Type B pancreatic cell (in vitro differentiated cells): ENCODE results near the gene MED29. TPM values are rescaled to one million over a fixed set of nuclear protein-coding genes. Genes with fewer than 3 reads are reported as not detected.

ENCODE experiments used
- DNase-seq: peaks from one replicate; pipeline ENCODE4 v3.0.0; 2021; ENCODE audit warnings: mixed read lengths; ENCODE audit not compliant: unreplicated experiment; ENCODE audit errors: extremely low spot score
- H3K27ac Mint-ChIP-seq: 2 replicates; pipeline ENCODE4 v1.8.0; 2021; ENCODE audit warnings: mild to moderate bottlenecking, mixed read lengths
- H3K27me3 Mint-ChIP-seq: 2 replicates; pipeline ENCODE4 v1.8.0; 2021; ENCODE audit warnings: mixed read lengths
- H3K36me3 Mint-ChIP-seq: 2 replicates; pipeline ENCODE4 v1.8.0; 2021; ENCODE audit warnings: mixed read lengths
- H3K4me1 Mint-ChIP-seq: one replicate; pipeline ENCODE4 v1.8.0; 2021; ENCODE audit warnings: mixed read lengths; ENCODE audit not compliant: unreplicated experiment
- H3K4me3 Mint-ChIP-seq: 2 replicates; pipeline ENCODE4 v1.8.0; 2021; ENCODE audit warnings: mild to moderate bottlenecking, mixed read lengths
- H3K9me3 Mint-ChIP-seq: 2 replicates; pipeline ENCODE4 v1.8.0; 2021; ENCODE audit warnings: mixed read lengths
- CTCF ChIP-seq: fragments of 200-600 bp; sonication (generic); conservative IDR thresholded peaks from 2 replicates; pipeline ENCODE4 v1.5.0; 2021; ENCODE audit warnings: antibody characterized with exemption, mild to moderate bottlenecking
- total RNA-seq: library from RNA; stranded (reverse); gene quantifications from 2 replicates; pipeline ENCODE4 v1.2.1, GENCODE V29; 2021; ENCODE audit warnings: low replicate concordance

Gene MED29
- total RNA-seq, 1 donor from 2014 or later, result 40.8 TPM

DNA sequence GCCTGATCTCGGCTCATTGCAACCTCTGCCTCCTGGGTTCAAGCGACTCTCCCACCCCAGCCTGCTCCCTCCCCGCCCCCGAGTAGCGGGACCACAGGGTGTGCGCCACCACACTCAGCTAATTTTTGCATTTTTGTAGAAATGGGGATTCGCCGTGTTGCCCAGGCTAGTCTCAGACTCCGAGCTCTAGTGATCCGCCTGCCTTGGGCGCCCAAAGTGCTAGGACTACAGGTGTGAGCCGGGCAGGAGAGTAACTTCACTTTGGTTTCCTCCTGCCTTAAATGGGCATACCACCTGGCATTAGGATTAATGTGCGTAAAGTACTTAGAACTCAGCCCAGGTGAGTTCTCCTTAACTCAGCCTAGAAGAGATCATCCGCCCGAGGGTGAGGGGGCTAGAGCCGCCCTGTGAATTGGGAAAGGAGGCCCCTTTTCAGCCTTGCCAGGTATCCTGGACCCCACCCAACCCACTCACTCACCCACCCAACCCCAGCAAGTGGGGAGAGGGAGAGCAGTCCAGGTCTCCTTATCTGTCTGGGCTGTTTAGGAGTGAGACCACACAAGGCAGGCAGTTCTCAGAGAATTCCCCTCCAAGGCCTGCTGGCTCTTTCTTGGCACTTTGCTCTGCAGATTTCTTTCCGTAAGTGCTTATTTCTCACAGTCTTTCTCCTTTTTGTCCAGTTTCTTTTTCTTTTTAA is 14.2 kb downstream of the MED29 start:
- H3K27ac Mint-ChIP-seq, result peak overlapping the region; percentile 99
- H3K27me3 Mint-ChIP-seq, result no peaks in the 10 kb centered on the region
- no peak for DNase-seq
- peaks cover 6% of the 10 kb centered on the region for H3K36me3 Mint-ChIP-seq
- TF ChIP-seq CTCF, result no peak
- peak overlapping the region; percentile 96 for H3K4me3 Mint-ChIP-seq
- no peaks in the 10 kb centered on the region for H3K9me3 Mint-ChIP-seq
- H3K4me1 Mint-ChIP-seq, result peaks cover 30% of the 10 kb centered on the region

DNA sequence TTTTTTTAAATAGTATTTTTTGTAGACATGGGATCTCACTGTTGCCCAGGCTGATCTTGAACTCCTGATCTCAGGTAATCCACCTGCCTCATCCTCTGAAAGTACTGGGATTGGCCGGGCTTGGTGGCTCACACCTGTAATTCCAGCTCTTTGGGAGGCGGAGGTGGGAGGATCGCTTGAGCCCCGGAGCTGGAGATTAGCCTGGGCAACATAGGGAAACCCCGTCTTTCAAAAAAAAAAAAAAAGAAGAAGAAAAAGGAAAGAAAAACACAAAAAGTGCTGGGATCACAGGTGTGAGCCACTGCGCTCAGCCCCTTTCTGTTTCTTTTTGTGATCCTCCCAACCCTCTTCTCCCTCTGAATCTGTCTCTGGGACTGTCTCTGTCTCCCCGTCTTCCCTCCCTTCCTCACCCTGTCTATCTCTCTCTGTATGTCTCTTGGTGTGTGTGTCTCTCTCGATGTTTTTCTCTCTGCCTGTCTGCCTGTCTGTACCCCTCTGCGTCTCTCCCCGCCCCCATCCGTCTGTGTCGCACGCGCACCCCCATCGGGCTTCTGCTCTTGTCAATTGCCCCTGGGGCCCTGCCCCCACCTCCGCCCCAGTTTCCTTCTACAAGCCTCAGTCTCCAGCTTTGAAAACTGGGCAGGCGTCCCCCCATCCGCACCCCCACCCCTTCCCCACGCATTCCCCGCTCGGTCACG is 14.9 kb downstream of the MED29 start:
- no peak for DNase-seq
- H3K9me3 Mint-ChIP-seq, result no peaks in the 10 kb centered on the region
- H3K4me3 Mint-ChIP-seq, result peak overlapping the region; percentile 96
- peaks cover 6% of the 10 kb centered on the region for H3K36me3 Mint-ChIP-seq
- peak overlapping the region; percentile 99 for H3K27ac Mint-ChIP-seq
- H3K4me1 Mint-ChIP-seq, result peaks cover 34% of the 10 kb centered on the region
- no peak for TF ChIP-seq CTCF
- H3K27me3 Mint-ChIP-seq, result no peaks in the 10 kb centered on the region

GRCh38 chr19:39406656-39407409 is 15.7 kb downstream of the MED29 start, which contains the start of gene ZFP36:
TSS of gene ZFP36 (plus strand) at chr19:39406847. CDS start at chr19:39406905, 58 bp downstream.
- H3K36me3 Mint-ChIP-seq, result peaks cover 6% of the 10 kb centered on the region

DNA sequence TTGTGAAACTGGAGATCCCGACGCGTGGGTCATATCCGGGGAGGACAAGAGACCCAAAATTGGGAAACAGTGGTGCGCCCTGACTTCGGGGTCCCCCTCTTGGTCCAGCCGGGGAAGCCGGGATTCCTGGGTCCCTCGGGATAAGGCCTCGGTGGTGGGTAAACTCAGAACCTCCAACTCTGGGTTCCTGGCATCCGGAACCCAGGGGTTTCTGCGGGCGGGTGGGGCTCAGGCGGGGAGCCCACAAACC is 16.2 kb downstream of the MED29 start:
- no peak for DNase-seq
- Mint-ChIP-seq H3K4me1 (peaks cover 28% of the 10 kb centered on the region), H3K9me3 (no peaks in the 10 kb centered on the region), H3K4me3 (peak overlapping the region; percentile 93), H3K27ac (peak overlapping the region; percentile 99), H3K27me3 (peaks cover 8% of the 10 kb centered on the region), H3K36me3 (peaks cover 6% of the 10 kb centered on the region)
- no peak for TF ChIP-seq CTCF

More at GRCh38 chr19:39406656-39407409, 15.7 kb downstream of the MED29 start, which contains the start of gene ZFP36:
- Mint-ChIP-seq H3K4me1 (peaks cover 33% of the 10 kb centered on the region), H3K4me3 (peak within 1 kb of the TSS; percentile 96), H3K9me3 (no peaks in the 10 kb centered on the region), H3K27ac (peak within 1 kb of the TSS; percentile 99), H3K27me3 (peaks cover 4% of the 10 kb centered on the region)
- peak; percentile 83 for DNase-seq
- no peak for TF ChIP-seq CTCF

GRCh38 chr19:39407660-39408391 is 16.6 kb downstream of the MED29 start:
- peak overlapping the region; percentile 99 for H3K27ac Mint-ChIP-seq
- H3K36me3 Mint-ChIP-seq, result peaks cover 6% of the 10 kb centered on the region
- peak overlapping the region; percentile 93 for H3K4me3 Mint-ChIP-seq
- DNase-seq, result no peak
- no peak for TF ChIP-seq CTCF
- peaks cover 8% of the 10 kb centered on the region for H3K27me3 Mint-ChIP-seq
- no peaks in the 10 kb centered on the region for H3K9me3 Mint-ChIP-seq
- peaks cover 28% of the 10 kb centered on the region for H3K4me1 Mint-ChIP-seq
